A673 (cell line): ENCODE measurements around the gene VAMP7. TPM values are rescaled to one million over a fixed set of nuclear protein-coding genes. Genes with fewer than 3 reads are reported as not detected.

ENCODE experiments used
- BruUV-seq: library from RNA; stranded (reverse); fragments of 400-500 nt; replicated peaks from 2 replicates; lab custom pipeline; 2021; lab: Mats Ljungman, UMichigan
- CTCF ChIA-PET: fragments of 300-600 bp; sonication (Branson Sonifier 250); formaldehyde crosslinking; loops from one replicate; lab custom pipeline; 2022; ENCODE audit warnings: antibody characterized with exemption; lab: Charles Lee
- POLR2A ChIA-PET: fragments of 300-600 bp; sonication (Branson Sonifier 250); formaldehyde crosslinking; loops from one replicate; lab custom pipeline; 2022; ENCODE audit warnings: antibody characterized with exemption; ENCODE audit not compliant: low non-redundant PET; lab: Charles Lee
- DNase-seq: peaks from one replicate; pipeline ENCODE4 v3.0.0-alpha.2; 2015; ENCODE audit warnings: low spot score
- H3K27ac ChIP-seq: fragments of 200-600 bp; sonication (generic); 2 replicates; pipeline ENCODE4 v1.5.1; 2016; ENCODE audit warnings: mixed run types, low read depth, mild to moderate bottlenecking, mixed read lengths, antibody characterized with exemption, low read length; ENCODE audit not compliant: poor library complexity, severe bottlenecking
- H3K27me3 ChIP-seq: fragments of 200-600 bp; sonication (generic); replicated peaks from 2 replicates; pipeline ENCODE4 v1.6.1; 2017; ENCODE audit warnings: mixed run types, low read depth, mild to moderate bottlenecking, mixed read lengths, antibody characterized with exemption, low read length; ENCODE audit not compliant: insufficient read depth, poor library complexity
- H3K36me3 ChIP-seq: fragments of 200-600 bp; sonication (generic); 2 replicates; pipeline ENCODE4 v1.6.1; 2016; ENCODE audit warnings: mixed run types, mild to moderate bottlenecking, mixed read lengths, antibody characterized with exemption, low read length; ENCODE audit not compliant: insufficient read depth, poor library complexity, severe bottlenecking
- H3K4me1 ChIP-seq: fragments of 200-600 bp; sonication (generic); 2 replicates; pipeline ENCODE4 v1.6.1; 2017; ENCODE audit warnings: mixed run types, mild to moderate bottlenecking, mixed read lengths, antibody characterized with exemption, low read length; ENCODE audit not compliant: insufficient read depth, poor library complexity, severe bottlenecking
- H3K4me3 ChIP-seq: fragments of 200-600 bp; sonication (generic); 2 replicates; pipeline ENCODE4 v1.5.1; 2016; ENCODE audit warnings: low read depth, mixed run types, mild to moderate bottlenecking, mixed read lengths, low read length; ENCODE audit not compliant: poor library complexity, severe bottlenecking
- H3K9me3 ChIP-seq: fragments of 200-600 bp; sonication (generic); 2 replicates; pipeline ENCODE4 v1.6.1; 2016; ENCODE audit warnings: mixed run types, low read depth, mild to moderate bottlenecking, mixed read lengths, antibody characterized with exemption, low read length; ENCODE audit not compliant: poor library complexity, severe bottlenecking
- EZH2 ChIP-seq: fragments of 200-600 bp; sonication (generic); IDR thresholded peaks from 2 replicates; pipeline ENCODE4 v1.6.1; 2017; ENCODE audit warnings: borderline replicate concordance, low read depth, mild to moderate bottlenecking, mixed read lengths, antibody characterized with exemption, low read length; ENCODE audit not compliant: poor library complexity, severe bottlenecking
- intact Hi-C: fragments of 100-400 bp; cut with micrococcal nuclease; formaldehyde crosslinking; loops from one replicate; pipeline ENCODE4 v1.10.0; 2022; ENCODE audit not compliant: unreplicated experiment
- total RNA-seq: library from RNA; stranded (reverse); gene quantifications from 2 replicates; pipeline ENCODE4 v1.2.3, GENCODE V29; 2021
- TF ChIP-seq, protein P1 (sequence below): fragments of 300-800, 200-600 bp; sonication (generic); conservative IDR thresholded peaks from 2 replicates; pipeline ENCODE4 v1.5.1; 2017; ENCODE audit warnings: low read depth, mild to moderate bottlenecking, antibody characterized with exemption, low read length, moderate library complexity, mixed read lengths

The VAMP7 gene
- total RNA-seq, 1 experiment from 2014 or later = 25.1 TPM

DNA sequence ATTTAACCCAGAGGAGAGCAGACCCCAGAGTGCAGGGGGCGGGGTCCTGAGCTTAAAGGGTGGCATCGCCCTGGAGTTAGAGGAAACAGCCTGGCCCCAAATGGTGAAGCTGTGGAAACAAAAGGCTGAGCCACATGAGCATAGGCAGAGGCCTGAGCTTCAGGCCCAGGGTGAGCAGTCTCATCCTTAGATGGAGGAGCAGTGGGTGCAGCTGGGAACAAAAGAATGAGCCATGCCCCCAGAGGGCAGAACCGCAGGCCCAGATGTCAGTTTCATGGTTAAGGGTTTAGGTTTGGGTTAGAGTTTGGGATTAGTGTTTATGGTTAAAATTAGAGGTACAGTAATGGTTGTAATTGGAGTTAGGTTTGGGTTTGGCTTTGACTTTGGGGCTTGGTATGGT is 71.9 kb downstream of the VAMP7 start:
- H3K9me3 ChIP-seq = no peaks in the 10 kb centered on the region
- no peaks in the 10 kb centered on the region for H3K4me1 ChIP-seq
- POLR2A ChIA-PET = no interaction called here
- no peaks in the 10 kb centered on the region for H3K36me3 ChIP-seq
- DNase-seq = no peak
- BruUV-seq = no TSS peak
- H3K4me3 ChIP-seq = no peak overlapping the region
- intact Hi-C loops = no loop called here
- no peak overlapping the region for H3K27ac ChIP-seq
- no peaks in the 10 kb centered on the region for H3K27me3 ChIP-seq
- TF ChIP-seq, protein P1, sequence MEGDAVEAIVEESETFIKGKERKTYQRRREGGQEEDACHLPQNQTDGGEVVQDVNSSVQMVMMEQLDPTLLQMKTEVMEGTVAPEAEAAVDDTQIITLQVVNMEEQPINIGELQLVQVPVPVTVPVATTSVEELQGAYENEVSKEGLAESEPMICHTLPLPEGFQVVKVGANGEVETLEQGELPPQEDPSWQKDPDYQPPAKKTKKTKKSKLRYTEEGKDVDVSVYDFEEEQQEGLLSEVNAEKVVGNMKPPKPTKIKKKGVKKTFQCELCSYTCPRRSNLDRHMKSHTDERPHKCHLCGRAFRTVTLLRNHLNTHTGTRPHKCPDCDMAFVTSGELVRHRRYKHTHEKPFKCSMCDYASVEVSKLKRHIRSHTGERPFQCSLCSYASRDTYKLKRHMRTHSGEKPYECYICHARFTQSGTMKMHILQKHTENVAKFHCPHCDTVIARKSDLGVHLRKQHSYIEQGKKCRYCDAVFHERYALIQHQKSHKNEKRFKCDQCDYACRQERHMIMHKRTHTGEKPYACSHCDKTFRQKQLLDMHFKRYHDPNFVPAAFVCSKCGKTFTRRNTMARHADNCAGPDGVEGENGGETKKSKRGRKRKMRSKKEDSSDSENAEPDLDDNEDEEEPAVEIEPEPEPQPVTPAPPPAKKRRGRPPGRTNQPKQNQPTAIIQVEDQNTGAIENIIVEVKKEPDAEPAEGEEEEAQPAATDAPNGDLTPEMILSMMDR = no peak
- no peak for TF ChIP-seq EZH2
- CTCF ChIA-PET = no interaction called here

DNA sequence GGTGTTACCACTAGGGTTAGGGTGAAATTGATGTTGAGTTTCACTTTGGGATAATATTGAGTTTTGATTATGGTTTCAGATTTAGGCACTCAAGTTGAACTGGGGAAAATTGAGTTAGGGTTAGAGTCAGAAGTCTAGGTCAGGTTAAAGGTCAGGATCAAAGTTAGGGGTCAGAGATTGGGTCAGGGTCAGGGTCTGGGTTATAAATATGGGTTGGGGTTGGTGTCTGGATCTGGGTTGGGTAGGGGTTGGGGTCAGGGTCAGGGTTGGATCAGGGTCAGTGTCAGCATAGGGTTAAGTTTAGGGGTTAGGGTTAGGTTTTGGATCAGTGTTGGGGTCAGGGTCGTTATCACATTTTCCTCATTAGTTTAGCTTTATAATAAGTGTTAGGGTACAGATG is 73.6 kb downstream of the VAMP7 start:
- intact Hi-C loops = no loop called here
- TF ChIP-seq EZH2 = no peak
- TF ChIP-seq, protein P1 = no peak
- no TSS peak for BruUV-seq
- ChIA-PET CTCF (no interaction called here), POLR2A (no interaction called here)
- no peak for DNase-seq
- Histone ChIP-seq H3K36me3 (no peaks in the 10 kb centered on the region), H3K27me3 (no peaks in the 10 kb centered on the region), H3K4me1 (no peaks in the 10 kb centered on the region), H3K27ac (no peak overlapping the region), H3K4me3 (no peak overlapping the region), H3K9me3 (no peaks in the 10 kb centered on the region)

DNA sequence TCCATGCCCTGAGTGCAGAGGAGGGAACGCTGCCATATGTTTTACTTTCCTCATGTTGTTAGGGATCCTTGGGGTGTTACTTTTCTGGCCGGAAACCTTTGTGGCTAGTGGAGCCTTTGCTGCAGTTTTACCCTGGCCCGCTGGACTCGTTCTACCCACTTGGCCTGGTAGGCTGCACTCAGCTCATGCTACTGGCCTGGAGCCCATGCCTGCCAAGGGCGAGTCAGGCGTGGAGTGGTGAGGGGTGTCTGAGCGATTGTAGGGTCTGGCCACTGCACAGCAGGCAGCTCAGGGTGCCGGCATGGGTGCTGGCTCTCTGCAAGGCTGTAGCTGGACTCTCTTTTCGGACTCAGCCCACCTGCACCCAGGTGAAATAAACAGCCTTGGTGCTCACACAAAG is 75.0 kb downstream of the VAMP7 start:
- H3K9me3 ChIP-seq = no peaks in the 10 kb centered on the region
- H3K36me3 ChIP-seq = no peaks in the 10 kb centered on the region
- POLR2A ChIA-PET = no interaction called here
- CTCF ChIA-PET = no interaction called here
- H3K4me3 ChIP-seq = no peak overlapping the region
- intact Hi-C loops = no loop called here
- DNase-seq = no peak
- no peaks in the 10 kb centered on the region for H3K27me3 ChIP-seq
- no peak overlapping the region for H3K27ac ChIP-seq
- TF ChIP-seq, protein P1 = no peak
- no peak for TF ChIP-seq EZH2
- BruUV-seq = no TSS peak
- no peaks in the 10 kb centered on the region for H3K4me1 ChIP-seq
